ENCODE results near the gene EMID1. TPM values are rescaled to one million over a fixed set of nuclear protein-coding genes. Genes with fewer than 3 reads are reported as not detected.
A peak's percentile ranks its signal among the peaks of the same experiment; 100 is the strongest.

The EMID1 gene
- total RNA-seq, 1 experiment from 2014 or later = 10.0 TPM

- H3K36me3 Mint-ChIP-seq (ENCODE audit: insufficient read depth, unreplicated experiment) = peaks cover 79% of the 10 kb centered on the region
These were observed 64.2 kb downstream of the EMID1 start for GRCh38 chr22:29269731-29270474.

GRCh38 chr22:29270475-29271271 is 65.0 kb downstream of the EMID1 start:
- peak overlapping the region; percentile 98 for H3K4me3 Mint-ChIP-seq (ENCODE audit: unreplicated experiment)
- BruUV-seq (replicated peaks) = no TSS peak
- Histone ChIP-seq H3K9me3 (no peaks in the 10 kb centered on the region), H3K27me3 (replicated peaks; ENCODE audit: control insufficient read depth, insufficient read depth, low read length) (no peaks in the 10 kb centered on the region), H3K4me1 (peaks cover 33% of the 10 kb centered on the region), H3K36me3 (ENCODE audit: control insufficient read depth, insufficient read depth, low read length) (peaks cover 4% of the 10 kb centered on the region; the same call in 1 of the 2 replicates), H3K4me3 (ENCODE audit: low read depth, low read length) (peak overlapping the region; percentile 76)
- ChIA-PET CTCF (no interaction called here), POLR2A (interaction anchor here (0.6 kb wide), 1 partner anchor 8 kb away, joined by 12 read pairs; no protein-coding TSS in a partner anchor)
- no peaks in the 10 kb centered on the region for H3K27me3 Mint-ChIP-seq (ENCODE audit: insufficient read depth, unreplicated experiment)
- TF ChIP-seq, protein P1, sequence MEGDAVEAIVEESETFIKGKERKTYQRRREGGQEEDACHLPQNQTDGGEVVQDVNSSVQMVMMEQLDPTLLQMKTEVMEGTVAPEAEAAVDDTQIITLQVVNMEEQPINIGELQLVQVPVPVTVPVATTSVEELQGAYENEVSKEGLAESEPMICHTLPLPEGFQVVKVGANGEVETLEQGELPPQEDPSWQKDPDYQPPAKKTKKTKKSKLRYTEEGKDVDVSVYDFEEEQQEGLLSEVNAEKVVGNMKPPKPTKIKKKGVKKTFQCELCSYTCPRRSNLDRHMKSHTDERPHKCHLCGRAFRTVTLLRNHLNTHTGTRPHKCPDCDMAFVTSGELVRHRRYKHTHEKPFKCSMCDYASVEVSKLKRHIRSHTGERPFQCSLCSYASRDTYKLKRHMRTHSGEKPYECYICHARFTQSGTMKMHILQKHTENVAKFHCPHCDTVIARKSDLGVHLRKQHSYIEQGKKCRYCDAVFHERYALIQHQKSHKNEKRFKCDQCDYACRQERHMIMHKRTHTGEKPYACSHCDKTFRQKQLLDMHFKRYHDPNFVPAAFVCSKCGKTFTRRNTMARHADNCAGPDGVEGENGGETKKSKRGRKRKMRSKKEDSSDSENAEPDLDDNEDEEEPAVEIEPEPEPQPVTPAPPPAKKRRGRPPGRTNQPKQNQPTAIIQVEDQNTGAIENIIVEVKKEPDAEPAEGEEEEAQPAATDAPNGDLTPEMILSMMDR (IDR thresholded peaks at IDR 0.05; ENCODE audit: insufficient read depth in 1 of 2, low read depth in 1 of 2, low read length in 1 of 2, severe bottlenecking in 1 of 2, unreplicated experiment in 1 of 2) = no peak
- H3K27ac Mint-ChIP-seq (ENCODE audit: unreplicated experiment) = peak overlapping the region; percentile 74
- peaks cover 87% of the 10 kb centered on the region for H3K36me3 Mint-ChIP-seq (ENCODE audit: insufficient read depth, unreplicated experiment)
- H3K4me1 Mint-ChIP-seq (ENCODE audit: low read depth, unreplicated experiment) = peaks cover 36% of the 10 kb centered on the region
- no peaks in the 10 kb centered on the region for H3K9me3 Mint-ChIP-seq (ENCODE audit: unreplicated experiment)
- intact Hi-C loops (cut with micrococcal nuclease; ENCODE audit: unreplicated experiment) = no loop called here
- peak in 1 of 2 experiments; percentile 38 for DNase-seq

More at GRCh38 chr22:29269731-29270474, 64.2 kb downstream of the EMID1 start:
- Mint-ChIP-seq H3K4me1 (ENCODE audit: low read depth, unreplicated experiment) (peaks cover 28% of the 10 kb centered on the region), H3K4me3 (ENCODE audit: unreplicated experiment) (peak overlapping the region; percentile 98), H3K9me3 (ENCODE audit: unreplicated experiment) (no peaks in the 10 kb centered on the region), H3K27ac (ENCODE audit: unreplicated experiment) (peak overlapping the region; percentile 100), H3K27me3 (ENCODE audit: insufficient read depth, unreplicated experiment) (no peaks in the 10 kb centered on the region)
- POLR2A ChIA-PET = interaction anchor here (0.6 kb wide), 1 partner anchor 8 kb away, joined by 12 read pairs; no protein-coding TSS in a partner anchor
- H3K36me3 ChIP-seq (ENCODE audit: control insufficient read depth, insufficient read depth, low read length) = peaks cover 4% of the 10 kb centered on the region
- H3K4me1 ChIP-seq = peaks cover 25% of the 10 kb centered on the region
- intact Hi-C loops (cut with micrococcal nuclease; ENCODE audit: unreplicated experiment) = no loop called here
- TF ChIP-seq, protein P1 (IDR thresholded peaks at IDR 0.05; ENCODE audit: insufficient read depth in 1 of 2, low read depth in 1 of 2, low read length in 1 of 2, severe bottlenecking in 1 of 2, unreplicated experiment in 1 of 2) = no peak
- peak overlapping the region; percentile 76 for H3K4me3 ChIP-seq (ENCODE audit: low read depth, low read length)
- no peaks in the 10 kb centered on the region for H3K27me3 ChIP-seq (replicated peaks; ENCODE audit: control insufficient read depth, insufficient read depth, low read length)
- no peak for DNase-seq
- CTCF ChIA-PET = no interaction called here
- no peaks in the 10 kb centered on the region for H3K9me3 ChIP-seq
- BruUV-seq (replicated peaks) = no TSS peak

DNA sequence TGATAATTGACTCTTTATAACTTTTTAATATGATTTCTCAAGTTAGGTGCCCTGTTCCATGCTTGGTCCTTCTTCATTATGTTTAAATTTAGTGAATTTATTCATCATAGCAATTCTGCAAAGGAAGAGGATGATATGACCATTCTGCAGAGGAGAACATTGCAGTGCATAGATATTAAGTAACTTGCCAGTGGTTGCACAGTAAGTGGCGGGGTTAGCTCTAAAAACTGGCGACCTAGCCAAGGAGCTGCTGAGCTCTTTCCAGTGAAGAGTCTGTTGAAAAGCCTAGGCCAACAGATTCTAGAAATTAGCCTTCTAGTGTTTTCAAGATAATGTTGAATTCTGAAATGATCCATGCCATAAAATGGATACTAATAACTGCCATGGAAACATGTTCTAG is 66.9 kb downstream of the EMID1 start:
- Mint-ChIP-seq H3K4me3 (ENCODE audit: unreplicated experiment) (no peak overlapping the region), H3K4me1 (ENCODE audit: low read depth, unreplicated experiment) (peaks cover 46% of the 10 kb centered on the region)

More for the DNA sequence above, 66.9 kb downstream of the EMID1 start:
- Mint-ChIP-seq H3K36me3 (ENCODE audit: insufficient read depth, unreplicated experiment) (peaks cover 100% of the 10 kb centered on the region), H3K9me3 (ENCODE audit: unreplicated experiment) (no peaks in the 10 kb centered on the region), H3K27me3 (ENCODE audit: insufficient read depth, unreplicated experiment) (no peaks in the 10 kb centered on the region), H3K27ac (ENCODE audit: unreplicated experiment) (no peak overlapping the region)
- TF ChIP-seq, protein P1 (IDR thresholded peaks at IDR 0.05; ENCODE audit: insufficient read depth in 1 of 2, low read depth in 1 of 2, low read length in 1 of 2, severe bottlenecking in 1 of 2, unreplicated experiment in 1 of 2) = no peak
- Histone ChIP-seq H3K27me3 (replicated peaks; ENCODE audit: control insufficient read depth, insufficient read depth, low read length) (no peaks in the 10 kb centered on the region), H3K9me3 (no peaks in the 10 kb centered on the region), H3K36me3 (ENCODE audit: control insufficient read depth, insufficient read depth, low read length) (peaks cover 3% of the 10 kb centered on the region; the same call in 1 of the 2 replicates), H3K4me1 (peaks cover 50% of the 10 kb centered on the region), H3K4me3 (ENCODE audit: low read depth, low read length) (no peak overlapping the region)
- intact Hi-C loops (cut with micrococcal nuclease; ENCODE audit: unreplicated experiment) = no loop called here
- no TSS peak for BruUV-seq (replicated peaks)
- ChIA-PET POLR2A (no interaction called here), CTCF (no interaction called here)
- DNase-seq = no peak
